HG02870 (cell line): ENCODE data around the gene TSPEAR.

ENCODE experiments used
- ATAC-seq: cut with Tn5 transposase; IDR thresholded peaks from one replicate; pipeline ENCODE4 v1.9.1; 2021; ENCODE audit warnings: mild to moderate bottlenecking, moderate library complexity; ENCODE audit not compliant: unreplicated experiment

Gene TSPEAR

DNA sequence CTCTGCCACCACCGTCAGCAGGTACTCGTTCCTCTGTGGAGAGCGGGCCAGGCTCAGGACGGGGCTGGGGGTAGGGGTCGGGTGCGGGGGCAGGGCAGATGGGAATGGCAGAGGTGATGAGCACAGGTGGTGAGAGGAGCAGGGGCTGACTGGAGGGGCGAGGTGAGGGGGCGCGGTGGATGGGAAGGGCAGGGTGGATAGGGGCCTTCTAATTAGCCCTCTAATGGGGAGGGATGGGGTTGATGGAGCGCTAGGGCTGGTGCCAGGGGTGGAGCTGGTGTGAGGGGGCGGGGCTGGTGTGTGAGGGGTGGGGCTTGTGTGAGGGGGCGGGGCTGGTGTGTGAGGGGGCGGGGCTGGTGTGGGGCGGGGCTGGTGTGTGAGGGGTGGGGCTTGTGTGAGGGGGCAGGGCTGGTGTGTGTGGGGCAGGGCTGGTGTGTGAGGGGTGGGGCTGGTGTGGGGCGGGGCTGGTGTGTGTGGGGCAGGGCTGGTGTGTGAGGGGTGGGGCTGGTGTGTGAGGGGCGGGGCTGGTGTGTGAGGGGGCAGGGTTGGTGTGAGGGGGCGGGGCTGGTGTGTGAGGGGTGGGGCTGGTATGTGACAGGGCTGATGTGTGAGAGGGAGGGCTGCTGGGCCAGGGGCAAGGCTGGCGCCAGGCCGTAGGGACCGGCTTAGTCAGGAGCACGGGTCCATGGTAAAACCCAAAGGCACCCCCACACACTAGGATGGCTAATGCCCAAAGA lies 177.3 kb downstream of the TSPEAR start:
- no peak for ATAC-seq

- no peak for ATAC-seq
Observed at GRCh38 chr21:44533121-44533890, 178.1 kb downstream of the TSPEAR start.

- no peak for ATAC-seq
Observed at GRCh38 chr21:44532712-44533111, 178.7 kb downstream of the TSPEAR start.

DNA sequence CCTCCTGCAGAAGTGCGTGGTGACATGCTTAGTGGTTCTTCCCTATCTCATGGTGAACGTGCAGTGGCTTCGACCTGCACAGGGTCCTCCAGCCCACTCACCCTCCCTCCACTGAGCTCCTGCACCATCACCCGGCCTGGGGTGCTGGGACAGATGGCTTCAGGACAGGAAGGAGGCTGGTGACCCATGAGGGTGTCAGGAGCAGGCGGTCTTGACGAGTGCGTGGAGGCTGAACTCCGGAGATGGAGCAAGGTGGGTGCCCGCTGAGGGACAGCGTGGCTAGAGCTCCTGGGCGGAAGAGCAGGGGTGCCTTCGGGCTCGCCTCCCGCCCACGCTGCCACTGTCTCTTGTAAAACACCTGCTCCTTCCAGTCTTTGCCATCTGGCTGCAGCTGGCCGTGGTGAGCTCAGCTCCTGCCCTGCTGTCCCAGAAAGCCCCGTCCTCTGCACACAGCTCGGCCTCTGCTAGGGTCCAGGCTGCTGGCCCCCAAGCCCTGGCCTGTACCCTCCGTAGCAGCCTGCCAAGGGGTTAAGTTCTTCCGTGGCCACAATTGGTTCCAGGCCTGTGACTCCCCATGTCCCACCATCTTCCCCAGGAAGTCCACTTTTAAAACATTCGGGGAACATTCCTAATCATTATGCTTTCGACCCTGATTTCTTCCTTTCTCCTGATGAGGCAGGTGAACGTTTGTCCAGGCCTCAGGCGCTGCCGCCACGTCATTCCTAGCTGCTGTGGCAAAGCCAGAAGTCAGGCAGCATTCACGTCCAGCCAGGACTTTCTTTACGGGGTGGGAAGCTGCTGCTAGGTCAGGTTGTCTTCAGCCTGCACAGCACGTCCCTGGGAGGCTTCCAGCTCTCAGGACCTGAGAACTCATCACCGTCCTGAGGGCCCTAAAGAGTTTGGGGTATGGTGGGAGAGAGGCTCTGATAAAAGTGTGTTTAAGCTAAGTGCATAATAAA lies 179.5 kb downstream of the TSPEAR start:
- no peak for ATAC-seq

DNA sequence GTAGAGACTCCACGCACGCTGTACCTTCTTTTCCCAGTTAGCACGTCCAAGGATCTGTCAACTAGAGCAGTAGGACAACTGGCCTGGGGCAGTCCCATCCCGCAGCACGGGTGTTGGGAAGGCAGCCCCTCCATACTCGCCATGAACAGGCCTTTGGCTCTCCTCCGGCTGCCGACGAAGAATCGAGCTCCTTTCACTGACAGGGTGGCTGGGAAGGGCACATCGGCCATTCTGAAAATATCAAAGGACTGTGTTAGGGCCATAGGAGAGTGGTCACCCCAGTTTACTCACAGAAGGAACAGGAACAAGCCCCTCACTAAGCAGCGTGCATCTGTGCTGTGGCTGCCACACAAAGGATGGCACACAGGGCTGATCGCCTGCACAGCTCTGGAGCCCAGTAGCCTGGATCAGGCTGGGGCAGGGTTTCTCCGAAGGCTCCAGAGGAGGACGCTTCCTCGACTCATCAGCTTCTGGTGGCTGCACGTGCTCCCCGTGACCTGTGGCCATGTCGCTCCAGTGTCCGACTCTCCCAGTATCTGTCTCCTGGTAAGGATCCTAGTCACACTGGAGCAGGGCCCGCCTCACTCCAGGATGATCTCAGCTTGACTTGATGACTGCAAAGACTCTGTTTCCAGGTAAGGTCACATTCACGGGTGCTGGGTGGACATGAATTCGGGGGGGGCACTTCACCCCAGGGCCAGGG lies 180.3 kb downstream of the TSPEAR start:
- ATAC-seq: no peak

GRCh38 chr21:44530221-44530902 lies 181.0 kb downstream of the TSPEAR start:
- ATAC-seq: no peak

GRCh38 chr21:44529503-44530125 lies 181.8 kb downstream of the TSPEAR start:
- ATAC-seq: no peak

GRCh38 chr21:44529011-44529421 lies 182.4 kb downstream of the TSPEAR start:
- ATAC-seq: no peak

DNA sequence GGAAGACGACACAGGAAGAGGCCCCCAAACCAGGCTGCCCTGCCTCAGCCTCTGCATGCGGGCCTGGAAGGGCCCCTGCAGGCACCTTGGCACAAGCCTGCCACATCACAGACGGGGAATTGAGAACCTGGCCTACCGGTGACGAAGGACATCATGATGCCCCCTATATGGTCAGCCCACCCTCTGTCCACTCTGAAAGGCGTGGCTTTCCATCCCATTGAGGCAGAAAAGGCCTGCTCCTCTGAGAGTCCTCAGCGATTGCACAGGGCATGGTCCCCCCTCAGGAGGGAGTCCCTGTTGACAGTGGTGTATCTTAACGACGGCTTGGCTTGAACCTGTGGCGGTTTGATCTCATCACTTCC lies 182.8 kb downstream of the TSPEAR start:
- ATAC-seq: no peak

DNA sequence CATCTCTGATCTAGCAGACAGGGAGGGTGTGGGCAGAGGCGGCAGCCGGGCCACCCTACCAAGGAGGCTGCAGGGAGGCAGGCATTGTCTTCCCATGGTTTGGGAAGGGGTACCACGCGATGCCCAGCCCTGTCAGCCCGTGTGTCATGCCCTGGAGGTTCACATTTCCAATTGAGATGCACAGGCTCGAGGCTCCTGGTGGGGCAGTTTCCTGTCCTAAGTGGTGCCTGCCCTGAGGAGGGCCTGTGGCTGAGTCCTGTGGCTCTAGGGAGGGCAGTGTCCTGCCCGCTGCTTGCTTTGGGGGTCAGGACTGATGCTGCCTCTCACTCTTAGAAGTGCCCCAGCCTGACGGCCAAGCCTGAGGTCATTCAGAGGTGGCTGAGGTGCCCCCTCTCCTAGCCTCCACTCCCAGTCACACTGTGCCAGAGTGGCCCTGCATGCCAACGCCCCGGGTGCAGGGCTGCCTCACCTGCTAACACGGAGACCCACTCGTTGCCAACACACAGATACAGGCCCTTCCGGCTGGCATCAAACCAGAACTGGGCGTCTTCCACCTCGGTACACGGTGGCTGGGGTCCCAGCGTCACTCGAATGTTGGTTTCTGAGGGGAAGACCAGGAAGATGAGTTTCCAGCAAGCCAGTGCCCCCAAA lies 183.3 kb downstream of the TSPEAR start:
- ATAC-seq: no peak

- no peak for ATAC-seq
Observed at GRCh38 chr21:44527156-44527982, 184.0 kb downstream of the TSPEAR start.

GRCh38 chr21:44526096-44526997 lies 185.0 kb downstream of the TSPEAR start:
- no peak for ATAC-seq

GRCh38 chr21:44525391-44526095 lies 185.8 kb downstream of the TSPEAR start:
- ATAC-seq: no peak

- ATAC-seq: no peak
Observed at GRCh38 chr21:44524414-44525371, 186.7 kb downstream of the TSPEAR start.

- no peak for ATAC-seq
Observed at GRCh38 chr21:44523567-44524413, 187.6 kb downstream of the TSPEAR start.
